ENCODE results near the gene RPS19BP1. TPM values are rescaled to one million over a fixed set of nuclear protein-coding genes. Genes with fewer than 3 reads are reported as not detected.

Gene RPS19BP1
- total RNA-seq, 1 experiment from 2014 or later: 97.2 TPM

GRCh38 chr22:39580006-39580441 is 47.5 kb upstream of the RPS19BP1 start:
- Histone ChIP-seq H3K4me3 (ENCODE audit: low read depth, low read length, poor library complexity, severe bottlenecking) (no peak overlapping the region), H3K9me3 (ENCODE audit: low read depth, low read length, poor library complexity, severe bottlenecking) (no peaks in the 10 kb centered on the region), H3K27ac (ENCODE audit: low read depth, low read length, poor library complexity, severe bottlenecking) (no peak overlapping the region), H3K36me3 (ENCODE audit: insufficient read depth, low read length, poor library complexity, severe bottlenecking) (no peaks in the 10 kb centered on the region), H3K4me1 (ENCODE audit: insufficient read depth, low read length, poor library complexity, severe bottlenecking) (no peaks in the 10 kb centered on the region), H3K27me3 (replicated peaks; ENCODE audit: insufficient read depth, low read depth, low read length, poor library complexity) (no peaks in the 10 kb centered on the region)
- no peak for DNase-seq (ENCODE audit: low spot score)
- ChIA-PET POLR2A (ENCODE audit: low non-redundant PET) (no interaction called here), CTCF (no interaction called here)
- intact Hi-C loops (cut with micrococcal nuclease; ENCODE audit: unreplicated experiment): no loop called here
- TF ChIP-seq, protein P1, sequence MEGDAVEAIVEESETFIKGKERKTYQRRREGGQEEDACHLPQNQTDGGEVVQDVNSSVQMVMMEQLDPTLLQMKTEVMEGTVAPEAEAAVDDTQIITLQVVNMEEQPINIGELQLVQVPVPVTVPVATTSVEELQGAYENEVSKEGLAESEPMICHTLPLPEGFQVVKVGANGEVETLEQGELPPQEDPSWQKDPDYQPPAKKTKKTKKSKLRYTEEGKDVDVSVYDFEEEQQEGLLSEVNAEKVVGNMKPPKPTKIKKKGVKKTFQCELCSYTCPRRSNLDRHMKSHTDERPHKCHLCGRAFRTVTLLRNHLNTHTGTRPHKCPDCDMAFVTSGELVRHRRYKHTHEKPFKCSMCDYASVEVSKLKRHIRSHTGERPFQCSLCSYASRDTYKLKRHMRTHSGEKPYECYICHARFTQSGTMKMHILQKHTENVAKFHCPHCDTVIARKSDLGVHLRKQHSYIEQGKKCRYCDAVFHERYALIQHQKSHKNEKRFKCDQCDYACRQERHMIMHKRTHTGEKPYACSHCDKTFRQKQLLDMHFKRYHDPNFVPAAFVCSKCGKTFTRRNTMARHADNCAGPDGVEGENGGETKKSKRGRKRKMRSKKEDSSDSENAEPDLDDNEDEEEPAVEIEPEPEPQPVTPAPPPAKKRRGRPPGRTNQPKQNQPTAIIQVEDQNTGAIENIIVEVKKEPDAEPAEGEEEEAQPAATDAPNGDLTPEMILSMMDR (conservative IDR thresholded peaks at IDR 0.05; ENCODE audit: low read depth, low read length): no peak
- TF ChIP-seq EZH2 (IDR thresholded peaks at IDR 0.05; ENCODE audit: borderline replicate concordance, low read depth, low read length, poor library complexity, severe bottlenecking): no peak
- BruUV-seq (replicated peaks): no TSS peak

GRCh38 chr22:39577900-39578299 is 45.4 kb upstream of the RPS19BP1 start:
- no TSS peak for BruUV-seq (replicated peaks)
- H3K36me3 ChIP-seq (ENCODE audit: insufficient read depth, low read length, poor library complexity, severe bottlenecking): no peaks in the 10 kb centered on the region
- H3K27ac ChIP-seq (ENCODE audit: low read depth, low read length, poor library complexity, severe bottlenecking): no peak overlapping the region
- TF ChIP-seq, protein P1 (conservative IDR thresholded peaks at IDR 0.05; ENCODE audit: low read depth, low read length): no peak
- TF ChIP-seq EZH2 (IDR thresholded peaks at IDR 0.05; ENCODE audit: borderline replicate concordance, low read depth, low read length, poor library complexity, severe bottlenecking): no peak
- intact Hi-C loops (cut with micrococcal nuclease; ENCODE audit: unreplicated experiment): no loop called here
- POLR2A ChIA-PET (ENCODE audit: low non-redundant PET): interaction anchor here (0.6 kb wide), 1 partner anchor 42 kb away, joined by 3 read pairs; no protein-coding TSS in a partner anchor
- CTCF ChIA-PET: no interaction called here
- no peaks in the 10 kb centered on the region for H3K9me3 ChIP-seq (ENCODE audit: low read depth, low read length, poor library complexity, severe bottlenecking)
- H3K4me3 ChIP-seq (ENCODE audit: low read depth, low read length, poor library complexity, severe bottlenecking): no peak overlapping the region
- DNase-seq (ENCODE audit: low spot score): no peak
- H3K27me3 ChIP-seq (replicated peaks; ENCODE audit: insufficient read depth, low read depth, low read length, poor library complexity): no peaks in the 10 kb centered on the region
- H3K4me1 ChIP-seq (ENCODE audit: insufficient read depth, low read length, poor library complexity, severe bottlenecking): no peaks in the 10 kb centered on the region

DNA sequence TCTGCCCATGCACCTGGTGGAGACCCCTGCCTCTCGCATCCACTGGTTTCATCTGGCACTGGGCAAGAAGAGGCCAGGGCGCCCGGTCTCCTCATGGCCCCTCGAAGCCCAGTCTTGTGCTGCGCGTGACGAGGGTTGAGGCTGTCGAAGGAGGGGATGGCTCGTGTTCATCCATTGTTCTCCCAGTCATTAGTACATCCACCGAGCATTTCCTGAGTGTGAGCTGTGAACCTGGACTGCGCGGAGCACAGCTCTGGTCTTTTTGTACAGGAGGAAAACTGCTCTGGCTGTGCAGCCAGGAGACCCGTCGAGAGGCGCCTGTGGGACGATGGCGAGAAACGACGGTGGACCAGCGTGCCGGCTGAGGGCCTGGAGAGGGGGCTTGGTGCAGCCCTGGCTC is 44.8 kb upstream of the RPS19BP1 start:
- intact Hi-C loops (cut with micrococcal nuclease; ENCODE audit: unreplicated experiment): no loop called here
- BruUV-seq (replicated peaks): no TSS peak
- ChIA-PET POLR2A (ENCODE audit: low non-redundant PET) (no interaction called here), CTCF (interaction anchor here (0.6 kb wide), 1 partner anchor 42 kb away, joined by 11 read pairs; no protein-coding TSS in a partner anchor)
- no peaks in the 10 kb centered on the region for H3K4me1 ChIP-seq (ENCODE audit: insufficient read depth, low read length, poor library complexity, severe bottlenecking)
- TF ChIP-seq, protein P1 (conservative IDR thresholded peaks at IDR 0.05; ENCODE audit: low read depth, low read length): no peak
- no peak for TF ChIP-seq EZH2 (IDR thresholded peaks at IDR 0.05; ENCODE audit: borderline replicate concordance, low read depth, low read length, poor library complexity, severe bottlenecking)
- no peaks in the 10 kb centered on the region for H3K9me3 ChIP-seq (ENCODE audit: low read depth, low read length, poor library complexity, severe bottlenecking)
- H3K27ac ChIP-seq (ENCODE audit: low read depth, low read length, poor library complexity, severe bottlenecking): no peak overlapping the region
- H3K27me3 ChIP-seq (replicated peaks; ENCODE audit: insufficient read depth, low read depth, low read length, poor library complexity): no peaks in the 10 kb centered on the region
- no peaks in the 10 kb centered on the region for H3K36me3 ChIP-seq (ENCODE audit: insufficient read depth, low read length, poor library complexity, severe bottlenecking)
- no peak for DNase-seq (ENCODE audit: low spot score)
- no peak overlapping the region for H3K4me3 ChIP-seq (ENCODE audit: low read depth, low read length, poor library complexity, severe bottlenecking)
